Parathyroid adenoma (tissue), 2 donors: ENCODE measurements around the gene C5AR1.

Experiments
- H2AFZ ChIP-seq: fragments of 300-600 bp; sonication (generic); one replicate; pipeline ENCODE4 v1.7.0; 2017; ENCODE audit warnings: antibody characterized with exemption, mild to moderate bottlenecking
- H3K27ac ChIP-seq: fragments of 300-600 bp; sonication (generic); one replicate; pipeline ENCODE4 v1.7.0; 2017
- H3K27me3 ChIP-seq: fragments of 300-600 bp; sonication (generic); one replicate; pipeline ENCODE4 v1.7.0; 2017; ENCODE audit warnings: low read length; ENCODE audit not compliant: control insufficient read depth, insufficient read depth
- H3K36me3 ChIP-seq: fragments of 300-600 bp; sonication (generic); one replicate; pipeline ENCODE4 v1.7.0; 2017; ENCODE audit warnings: low read length; ENCODE audit not compliant: control insufficient read depth, insufficient read depth
- H3K4me1 ChIP-seq: fragments of 300-600 bp; sonication (generic); one replicate; pipeline ENCODE4 v1.7.0; 2017; ENCODE audit warnings: control low read depth
- H3K4me2 ChIP-seq: fragments of 300-600 bp; sonication (generic); one replicate; pipeline ENCODE4 v1.7.0; 2017; ENCODE audit warnings: low read length
- H3K4me3 ChIP-seq: fragments of 300-600 bp; sonication (generic); one replicate; pipeline ENCODE4 v1.7.0; 2017; ENCODE audit warnings: low read depth, low read length
- H3K79me2 ChIP-seq: fragments of 300-600 bp; sonication (generic); one replicate; pipeline ENCODE4 v1.7.0; 2017; ENCODE audit warnings: control low read depth
- H3K9ac ChIP-seq: fragments of 300-600 bp; sonication (generic); one replicate; pipeline ENCODE4 v1.7.0; 2017; ENCODE audit warnings: mild to moderate bottlenecking
- H3K9me3 ChIP-seq: fragments of 300-600 bp; sonication (generic); one replicate; pipeline ENCODE4 v1.7.0; 2017; ENCODE audit warnings: low read length; ENCODE audit not compliant: control insufficient read depth
- CTCF ChIP-seq: fragments of 300-600 bp; sonication (generic); IDR thresholded peaks from one replicate; pipeline ENCODE4 v1.7.0; 2017; ENCODE audit warnings: antibody characterized with exemption, mild to moderate bottlenecking
- donor health status: primary hyperparathyroidism.

Gene C5AR1

GRCh38 chr19:47353307-47353712 is 43.6 kb downstream of the C5AR1 start:
- H3K4me3 ChIP-seq = no peak overlapping the region
- H3K79me2 ChIP-seq = peaks cover 24% of the 10 kb centered on the region
- H3K4me1 ChIP-seq = no peaks in the 10 kb centered on the region
- no peaks in the 10 kb centered on the region for H3K27me3 ChIP-seq
- no peak overlapping the region for H3K9ac ChIP-seq
- no peaks in the 10 kb centered on the region for H3K36me3 ChIP-seq
- H3K4me2 ChIP-seq = no peak overlapping the region
- H3K27ac ChIP-seq = no peak overlapping the region
- no peaks in the 10 kb centered on the region for H3K9me3 ChIP-seq
- no peak for TF ChIP-seq CTCF
- H2AFZ ChIP-seq = no peak overlapping the region

GRCh38 chr19:47356900-47357299 is 47.2 kb downstream of the C5AR1 start:
- no peak overlapping the region for H3K4me3 ChIP-seq
- no peaks in the 10 kb centered on the region for H3K4me1 ChIP-seq
- H3K27me3 ChIP-seq = no peaks in the 10 kb centered on the region
- peaks cover 33% of the 10 kb centered on the region for H3K79me2 ChIP-seq
- no peak overlapping the region for H3K27ac ChIP-seq
- TF ChIP-seq CTCF = no peak
- H3K9ac ChIP-seq = no peak overlapping the region
- H2AFZ ChIP-seq = no peak overlapping the region
- no peak overlapping the region for H3K4me2 ChIP-seq
- H3K9me3 ChIP-seq = no peaks in the 10 kb centered on the region
- H3K36me3 ChIP-seq = no peaks in the 10 kb centered on the region

- no peak overlapping the region for H3K9ac ChIP-seq
- peaks cover 33% of the 10 kb centered on the region for H3K79me2 ChIP-seq
- no peaks in the 10 kb centered on the region for H3K27me3 ChIP-seq
- H3K36me3 ChIP-seq = no peaks in the 10 kb centered on the region
- H3K4me3 ChIP-seq = no peak overlapping the region
- H3K4me2 ChIP-seq = no peak overlapping the region
- no peak overlapping the region for H2AFZ ChIP-seq
- no peaks in the 10 kb centered on the region for H3K4me1 ChIP-seq
- H3K9me3 ChIP-seq = no peaks in the 10 kb centered on the region
- TF ChIP-seq CTCF = no peak
- no peak overlapping the region for H3K27ac ChIP-seq
These were observed 48.4 kb downstream of the C5AR1 start for GRCh38 chr19:47357788-47358680.

GRCh38 chr19:47358936-47359335 is 49.3 kb downstream of the C5AR1 start:
- TF ChIP-seq CTCF = no peak
- H3K36me3 ChIP-seq = no peaks in the 10 kb centered on the region
- no peak overlapping the region for H3K4me2 ChIP-seq

GRCh38 chr19:47362321-47362720 is 52.7 kb downstream of the C5AR1 start:
- Histone ChIP-seq H3K27ac (no peak overlapping the region), H3K36me3 (no peaks in the 10 kb centered on the region)

More at GRCh38 chr19:47358936-47359335, 49.3 kb downstream of the C5AR1 start:
- Histone ChIP-seq H3K79me2 (peaks cover 33% of the 10 kb centered on the region), H3K4me1 (no peaks in the 10 kb centered on the region), H3K27ac (no peak overlapping the region), H3K4me3 (no peak overlapping the region), H3K27me3 (no peaks in the 10 kb centered on the region), H3K9me3 (no peaks in the 10 kb centered on the region), H3K9ac (no peak overlapping the region), H2AFZ (no peak overlapping the region)

More at GRCh38 chr19:47362321-47362720, 52.7 kb downstream of the C5AR1 start:
- Histone ChIP-seq H3K4me3 (no peak overlapping the region), H3K4me2 (no peak overlapping the region), H3K27me3 (no peaks in the 10 kb centered on the region), H3K79me2 (peaks cover 19% of the 10 kb centered on the region), H3K9ac (no peak overlapping the region), H3K9me3 (no peaks in the 10 kb centered on the region), H3K4me1 (no peaks in the 10 kb centered on the region), H2AFZ (no peak overlapping the region)
- no peak for TF ChIP-seq CTCF
